Activated T-cell treated with anti-CD3 and anti-CD28 coated beads for 24 hours (primary cell): ENCODE data around the gene RAB35.

Source experiments
- DNase-seq: peaks from one replicate; pipeline ENCODE4 v3.0.0-alpha.2; 2020; ENCODE audit warnings: low read depth

Gene RAB35

GRCh38 chr12:120103371-120103770 is 13.2 kb downstream of the RAB35 start:
- DNase-seq, result no peak

GRCh38 chr12:120103044-120103338 is 13.6 kb downstream of the RAB35 start:
- DNase-seq, result no peak

GRCh38 chr12:120102189-120103043 is 14.1 kb downstream of the RAB35 start:
- DNase-seq, result no peak

GRCh38 chr12:120101617-120102016 is 14.9 kb downstream of the RAB35 start:
- DNase-seq, result no peak

- DNase-seq, result no peak
These were observed 15.4 kb downstream of the RAB35 start for GRCh38 chr12:120101182-120101581.

GRCh38 chr12:120100630-120101029 is 15.9 kb downstream of the RAB35 start:
- no peak for DNase-seq

GRCh38 chr12:120099738-120100137 is 16.8 kb downstream of the RAB35 start:
- no peak for DNase-seq

GRCh38 chr12:120098756-120099470 is 17.6 kb downstream of the RAB35 start:
- DNase-seq, result no peak

- no peak for DNase-seq
These were observed 19.8 kb downstream of the RAB35 start for GRCh38 chr12:120096671-120097202.

- no peak for DNase-seq
These were observed 20.8 kb downstream of the RAB35 start for GRCh38 chr12:120095736-120096135.

GRCh38 chr12:120095331-120095730 is 21.2 kb downstream of the RAB35 start:
- DNase-seq, result no peak

GRCh38 chr12:120094485-120094884 is 22.1 kb downstream of the RAB35 start:
- no peak for DNase-seq

GRCh38 chr12:120093592-120094355 is 22.8 kb downstream of the RAB35 start:
- no peak for DNase-seq

GRCh38 chr12:120093336-120093591 is 23.3 kb downstream of the RAB35 start:
- DNase-seq, result no peak

GRCh38 chr12:120092551-120093335 is 23.8 kb downstream of the RAB35 start:
- no peak for DNase-seq

- no peak for DNase-seq
These were observed 25.0 kb downstream of the RAB35 start for GRCh38 chr12:120091371-120092090.

GRCh38 chr12:120090626-120091295 is 25.8 kb downstream of the RAB35 start:
- DNase-seq, result no peak

- DNase-seq, result no peak
These were observed 26.3 kb downstream of the RAB35 start for GRCh38 chr12:120090206-120090605.

- DNase-seq, result no peak
These were observed 26.8 kb downstream of the RAB35 start for GRCh38 chr12:120089796-120090195.

- no peak for DNase-seq
These were observed 27.4 kb downstream of the RAB35 start for GRCh38 chr12:120089105-120089504.
